HG02852 (cell line): Measurements from ENCODE around the gene TSPAN1.

Source experiments
- ATAC-seq: cut with Tn5 transposase; IDR thresholded peaks from one replicate; pipeline ENCODE4 v1.9.1; 2021; ENCODE audit warnings: mild to moderate bottlenecking, moderate library complexity; ENCODE audit not compliant: unreplicated experiment

Gene TSPAN1

DNA sequence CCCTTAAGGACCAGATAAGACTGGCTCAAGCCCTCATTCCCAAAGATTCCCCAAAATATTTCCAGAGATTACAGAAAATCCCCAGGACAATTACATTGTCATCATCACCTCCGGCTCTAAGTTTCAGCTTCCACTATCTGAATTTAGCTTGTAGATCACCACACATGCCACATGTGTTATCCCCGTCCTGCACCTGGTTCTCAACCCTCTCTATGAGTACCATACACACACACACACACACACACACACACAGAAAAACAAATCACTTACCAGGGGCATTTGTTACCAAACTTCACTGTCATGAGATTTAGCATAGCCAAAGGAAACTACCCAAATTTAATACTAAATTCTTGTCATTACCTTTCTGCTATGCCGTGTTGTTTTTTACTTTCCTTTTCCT is 15.4 kb upstream of the TSPAN1 start:
- no peak for ATAC-seq

DNA sequence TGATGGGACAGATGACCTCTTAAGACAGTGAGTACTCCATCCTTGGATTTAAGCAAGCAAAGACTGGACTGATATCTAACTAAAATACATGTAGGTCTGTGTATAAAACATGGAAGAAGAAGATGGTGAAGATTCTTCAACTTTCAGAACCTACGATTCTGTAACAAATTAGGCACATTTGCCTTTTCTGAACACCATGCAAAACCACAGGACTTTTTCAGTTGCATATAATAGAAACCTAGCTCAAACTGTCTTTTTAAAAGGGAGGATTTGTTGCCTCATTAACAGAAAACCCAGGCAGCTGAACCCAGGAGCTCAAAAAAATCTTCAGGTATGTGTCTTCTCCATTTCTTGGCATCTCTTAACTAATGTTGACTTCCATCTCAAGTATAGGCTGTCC is 14.7 kb upstream of the TSPAN1 start:
- ATAC-seq = no peak

DNA sequence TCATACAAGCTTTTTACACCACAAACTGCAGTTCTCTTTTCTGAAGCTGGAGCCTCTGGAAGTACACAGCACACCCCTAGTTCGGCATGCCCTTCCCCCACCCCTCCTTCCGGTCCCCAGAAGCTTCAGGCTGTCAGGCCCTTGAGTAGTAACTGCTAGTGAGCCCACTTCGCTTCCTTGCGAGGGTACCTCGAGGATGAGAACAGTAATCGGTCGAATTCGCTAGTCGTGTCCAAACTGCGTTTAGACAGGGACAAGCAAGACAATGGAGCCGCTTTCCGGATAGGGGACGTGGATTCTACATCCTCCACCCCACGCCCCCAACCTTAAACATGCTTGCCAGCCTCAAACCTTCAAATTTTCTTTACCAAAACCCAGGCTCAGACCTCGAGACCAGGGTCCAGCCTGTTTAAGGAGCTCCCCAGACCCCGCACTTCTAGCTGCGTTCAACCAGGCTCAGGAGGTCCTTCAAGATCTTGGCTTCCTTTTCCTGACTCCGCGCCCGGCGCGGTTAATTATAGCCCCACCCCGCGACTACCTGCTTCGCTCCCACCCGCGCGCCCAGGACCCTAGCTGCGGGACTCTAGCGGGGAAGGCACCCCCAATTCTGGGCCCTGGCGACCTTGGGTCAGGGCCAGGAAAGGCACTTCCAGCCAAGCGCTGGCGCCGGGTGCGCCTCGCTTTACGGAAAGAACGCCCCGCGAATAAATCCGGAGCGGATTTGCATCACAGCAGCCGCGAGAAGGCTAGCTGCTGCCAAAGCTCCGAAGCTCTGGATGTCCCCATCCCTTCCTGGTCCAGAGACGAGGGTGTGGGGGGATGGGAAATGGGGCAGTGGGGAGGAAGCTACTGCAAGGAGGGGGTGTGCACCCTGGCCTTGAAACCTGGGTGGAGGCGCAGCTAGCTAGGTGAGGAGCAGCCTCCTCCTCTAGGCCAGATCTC is 8.1 kb upstream of the TSPAN1 start:
- no peak for ATAC-seq

DNA sequence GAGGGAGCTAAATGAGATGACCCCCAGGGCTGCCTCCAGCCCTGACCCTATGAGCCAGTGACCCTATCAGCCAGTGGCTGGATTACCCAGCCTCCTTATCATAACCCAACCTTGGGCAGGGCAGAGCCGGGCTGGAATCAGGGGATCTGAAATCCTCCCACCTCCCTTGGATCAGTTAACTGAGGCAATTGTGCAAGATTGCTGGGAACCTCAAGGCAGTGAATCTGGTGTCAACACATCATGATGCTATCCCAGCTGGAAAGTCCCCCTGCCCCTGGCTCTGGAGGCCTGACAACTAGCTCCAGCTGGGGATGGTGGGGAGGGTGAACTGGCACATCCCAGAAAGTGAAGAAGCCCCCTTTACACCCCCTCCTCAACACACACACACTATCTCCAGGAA is 6.4 kb upstream of the TSPAN1 start:
- ATAC-seq = no peak

DNA sequence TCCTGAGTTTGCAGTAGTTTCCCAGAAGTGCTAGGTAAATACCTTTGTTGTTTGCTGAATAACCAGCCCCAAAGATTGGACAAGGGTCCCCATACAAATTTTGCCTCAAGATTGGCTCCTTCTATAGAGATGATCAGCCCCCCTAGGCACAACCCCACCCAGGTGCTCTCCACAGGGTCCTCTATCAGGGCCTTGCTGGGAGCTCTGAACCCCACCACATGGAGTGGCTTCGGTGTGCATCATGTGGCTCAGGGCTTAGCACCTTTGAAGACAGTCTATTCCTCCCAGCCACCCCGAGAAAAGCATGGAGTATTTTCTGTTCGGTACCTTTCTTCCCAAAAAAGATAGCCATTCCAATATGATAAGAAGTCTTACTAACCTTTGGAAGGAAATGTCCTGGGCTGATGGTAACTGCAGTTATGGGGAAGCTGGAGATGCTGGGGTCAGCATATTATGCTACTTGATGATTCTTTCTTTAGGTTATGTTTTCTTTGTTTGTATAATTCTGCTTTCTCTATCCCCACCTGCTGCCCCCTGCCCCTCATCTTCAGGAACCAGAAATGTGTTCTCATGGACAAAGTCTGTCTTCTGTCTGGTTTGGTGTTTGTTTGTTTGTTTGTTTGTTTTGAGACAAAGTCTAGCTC is 5.0 kb upstream of the TSPAN1 start:
- ATAC-seq = no peak

DNA sequence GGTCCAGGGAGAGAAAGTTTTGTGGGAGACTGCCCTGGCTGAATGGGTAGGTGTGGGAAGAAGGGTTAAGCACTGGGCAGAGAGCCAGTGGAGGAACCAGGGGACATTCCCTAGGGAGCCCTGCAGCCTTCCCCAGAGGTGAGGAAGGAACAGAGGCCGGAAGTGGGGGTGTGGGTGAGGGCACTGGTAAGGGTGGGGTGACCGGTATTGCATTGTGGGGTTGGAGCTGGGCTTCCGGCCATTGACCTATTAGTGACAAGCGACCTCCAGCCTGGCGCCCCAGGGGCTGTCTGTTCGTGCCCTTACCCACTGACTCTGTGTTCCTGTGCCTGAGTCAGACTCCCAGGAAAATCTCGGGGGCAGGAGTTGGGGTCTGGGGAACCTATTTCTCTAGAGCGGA is 3.5 kb upstream of the TSPAN1 start:
- ATAC-seq = no peak

DNA sequence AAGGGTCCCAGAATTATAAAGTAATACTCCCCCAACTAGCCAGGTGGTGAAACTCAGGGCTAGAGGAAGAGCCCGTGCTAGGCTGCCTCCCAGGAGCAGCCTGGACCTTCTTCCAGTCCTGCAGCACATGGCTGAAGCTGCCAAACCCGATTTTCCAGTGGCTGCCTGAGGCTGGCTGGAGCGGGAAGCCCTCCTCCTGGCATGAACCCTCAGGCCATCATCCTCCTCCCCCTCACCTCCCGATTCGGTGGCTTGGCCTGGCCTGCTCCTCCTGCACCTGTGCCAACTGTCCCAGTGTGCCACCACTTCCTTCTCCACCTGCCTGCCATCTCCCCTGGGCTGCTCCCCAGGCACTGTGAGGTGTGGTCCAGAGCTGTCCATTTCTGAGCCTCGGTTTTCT is 3.0 kb upstream of the TSPAN1 start:
- ATAC-seq = no peak

DNA sequence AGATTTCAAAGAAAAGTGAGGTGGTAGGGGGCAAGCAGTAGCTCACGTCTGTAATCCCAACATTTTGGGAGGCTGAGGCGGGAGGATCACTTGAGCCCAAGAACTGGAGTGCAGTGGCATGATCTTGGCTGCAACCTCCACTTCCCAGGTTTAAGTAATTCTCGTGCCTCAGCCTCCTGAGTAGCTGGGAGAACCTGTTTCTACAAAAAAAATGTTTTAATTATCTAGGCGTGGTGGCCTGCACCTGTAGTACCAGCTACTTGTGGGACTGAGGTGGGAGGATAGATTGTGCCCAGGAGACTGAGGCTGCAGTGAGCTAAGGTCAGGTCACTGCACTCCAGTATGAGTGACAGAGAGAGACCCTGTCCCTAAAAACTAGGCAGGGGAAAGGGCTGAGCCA is 2.6 kb upstream of the TSPAN1 start:
- no peak for ATAC-seq

DNA sequence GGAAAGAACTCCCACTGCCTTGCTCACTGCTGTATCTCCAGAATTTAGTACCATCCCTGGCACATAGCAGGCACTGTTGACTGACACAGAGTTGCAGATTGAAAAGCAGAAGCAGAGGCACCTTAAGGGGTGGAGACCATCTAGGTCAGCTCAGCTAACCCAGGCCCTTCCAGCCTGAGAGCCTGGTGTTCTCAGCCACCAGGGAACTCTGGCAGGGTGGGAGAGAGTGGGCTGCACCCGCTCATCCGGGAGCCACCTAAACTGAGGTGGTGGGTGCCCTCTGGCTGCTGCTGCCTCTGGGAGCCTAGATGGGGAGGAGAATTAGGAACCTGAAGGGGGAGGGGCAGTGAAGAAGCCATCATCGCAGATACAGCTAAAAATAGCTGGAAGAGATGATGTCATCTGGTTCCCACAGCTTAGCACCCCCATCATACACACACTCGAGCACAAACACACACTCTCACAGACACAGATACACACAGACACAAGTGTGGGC is 1.5 kb upstream of the TSPAN1 start:
- ATAC-seq = no peak

DNA sequence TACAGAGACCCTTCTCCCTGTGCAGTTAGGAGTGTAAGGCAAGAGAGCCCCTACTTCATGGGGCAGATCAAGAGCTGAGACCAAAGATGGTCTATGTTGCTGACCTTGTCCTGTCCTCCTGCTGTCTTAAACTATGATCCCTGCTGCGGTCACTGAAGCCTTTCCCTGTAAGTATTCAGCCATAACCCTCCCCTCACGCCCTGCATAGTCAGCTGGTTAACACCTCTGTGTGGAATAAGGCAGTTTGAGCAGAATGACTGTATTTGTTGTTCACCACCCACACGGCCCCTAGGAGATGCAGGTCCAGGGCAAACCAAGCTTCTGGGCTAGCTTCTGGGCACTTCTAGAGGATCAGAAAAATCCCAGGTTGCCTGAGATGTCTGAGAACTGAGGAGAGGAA is 356 bp downstream of the TSPAN1 start:
- ATAC-seq = no peak

DNA sequence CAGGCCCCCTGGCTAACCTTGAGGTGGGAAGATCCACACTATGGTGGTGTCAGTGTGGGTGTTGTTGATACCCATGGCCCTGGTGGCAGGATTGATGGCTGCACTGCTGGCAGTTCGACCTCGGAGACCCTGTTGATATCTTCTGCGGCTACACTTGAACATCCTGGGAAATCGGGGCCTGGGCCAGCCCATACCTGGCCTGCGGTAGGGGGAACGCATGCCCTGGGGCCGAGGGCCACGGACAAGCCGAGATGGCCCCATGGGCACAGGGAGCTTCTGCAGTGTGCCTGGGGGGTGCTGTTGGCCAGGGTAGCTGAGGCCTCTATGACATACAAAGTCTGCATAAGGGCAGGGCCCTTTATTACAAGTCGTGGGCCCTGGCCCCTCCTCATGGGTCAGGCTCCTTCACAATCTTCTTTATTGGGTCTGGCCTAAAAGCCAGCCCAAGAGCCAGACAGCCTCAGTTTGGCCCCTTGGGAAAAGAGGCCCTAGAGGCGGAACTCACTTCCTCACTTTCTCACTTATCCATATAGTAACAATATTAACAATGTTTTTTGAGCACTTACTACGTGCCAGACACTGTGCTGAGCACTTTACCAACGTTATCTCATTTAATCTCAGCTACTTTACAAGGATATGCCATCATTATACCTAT is 1.5 kb downstream of the TSPAN1 start, which contains the start of gene P3R3URF:
TSS of gene P3R3URF (minus strand) at position 278 of the 655 bp plus-strand sequence. CDS start at position 261, 17 bp downstream.
- ATAC-seq = no peak

DNA sequence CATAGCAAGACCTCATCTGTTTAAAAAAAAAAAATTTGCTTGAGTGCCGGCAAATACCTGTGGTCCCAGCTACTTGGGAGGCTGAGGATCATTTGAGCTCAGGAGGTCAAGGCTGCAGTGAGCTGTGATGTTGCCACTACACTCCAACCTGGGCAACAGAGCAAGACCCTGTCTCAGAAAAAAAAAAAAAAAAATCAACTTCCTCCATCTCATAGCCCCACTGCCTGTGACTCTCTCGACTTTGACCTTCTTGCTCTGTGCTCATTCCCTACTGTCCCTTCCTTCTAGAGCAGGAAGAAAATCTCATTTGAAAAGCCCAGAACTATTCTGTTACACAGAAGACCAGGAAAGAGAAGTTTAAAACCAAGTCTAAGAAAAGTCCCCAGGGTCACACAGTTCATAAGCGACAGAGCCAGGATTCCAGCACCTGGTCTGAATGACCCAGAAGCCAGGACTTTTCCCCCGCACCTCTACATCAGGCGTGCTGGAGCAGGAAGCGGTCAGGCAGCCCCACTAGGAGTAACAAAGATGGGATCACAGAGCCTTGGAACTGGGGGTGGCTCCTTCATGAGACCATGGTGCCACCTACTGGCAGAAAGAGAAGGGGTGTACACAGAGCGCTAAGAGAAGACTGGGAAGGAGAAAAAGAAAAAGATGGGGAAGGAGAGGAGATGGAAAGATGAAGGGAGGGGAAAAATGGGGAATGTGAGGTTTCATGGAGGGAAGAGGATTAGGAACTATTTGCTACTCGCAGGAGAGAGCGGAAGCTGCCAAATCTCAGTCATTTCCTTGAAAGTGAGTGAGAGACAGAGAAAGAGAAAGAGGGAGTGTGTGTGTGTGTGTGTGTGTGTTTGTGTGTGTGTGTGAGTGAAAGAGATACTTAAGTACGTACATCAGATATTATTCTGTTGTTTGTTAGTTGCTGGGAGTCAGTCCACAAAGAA is 4.5 kb downstream of the TSPAN1 start:
- ATAC-seq = no peak

DNA sequence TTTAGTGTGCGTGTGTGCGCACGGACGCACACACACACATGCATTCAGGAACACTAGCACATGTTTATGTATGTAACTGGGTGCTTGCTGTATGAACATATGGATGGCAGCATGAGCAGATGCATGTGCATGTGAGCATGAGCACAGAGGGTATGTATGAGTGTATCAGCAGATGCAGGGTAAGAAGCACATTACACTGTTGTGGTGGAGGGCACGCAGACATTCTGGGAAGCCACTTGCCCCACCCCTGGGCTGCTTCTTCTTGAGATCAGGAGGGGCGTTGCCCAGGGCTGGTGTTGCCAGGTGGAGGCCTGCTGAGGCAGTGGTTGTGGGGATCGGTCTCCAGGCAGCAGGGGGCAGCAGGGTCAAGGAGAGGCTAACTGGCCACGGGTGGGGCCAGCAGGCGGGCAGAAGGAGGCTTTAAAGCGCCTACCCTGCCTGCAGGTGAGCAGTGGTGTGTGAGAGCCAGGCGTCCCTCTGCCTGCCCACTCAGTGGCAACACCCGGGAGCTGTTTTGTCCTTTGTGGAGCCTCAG is 5.3 kb downstream of the TSPAN1 start:
- ATAC-seq = no peak

DNA sequence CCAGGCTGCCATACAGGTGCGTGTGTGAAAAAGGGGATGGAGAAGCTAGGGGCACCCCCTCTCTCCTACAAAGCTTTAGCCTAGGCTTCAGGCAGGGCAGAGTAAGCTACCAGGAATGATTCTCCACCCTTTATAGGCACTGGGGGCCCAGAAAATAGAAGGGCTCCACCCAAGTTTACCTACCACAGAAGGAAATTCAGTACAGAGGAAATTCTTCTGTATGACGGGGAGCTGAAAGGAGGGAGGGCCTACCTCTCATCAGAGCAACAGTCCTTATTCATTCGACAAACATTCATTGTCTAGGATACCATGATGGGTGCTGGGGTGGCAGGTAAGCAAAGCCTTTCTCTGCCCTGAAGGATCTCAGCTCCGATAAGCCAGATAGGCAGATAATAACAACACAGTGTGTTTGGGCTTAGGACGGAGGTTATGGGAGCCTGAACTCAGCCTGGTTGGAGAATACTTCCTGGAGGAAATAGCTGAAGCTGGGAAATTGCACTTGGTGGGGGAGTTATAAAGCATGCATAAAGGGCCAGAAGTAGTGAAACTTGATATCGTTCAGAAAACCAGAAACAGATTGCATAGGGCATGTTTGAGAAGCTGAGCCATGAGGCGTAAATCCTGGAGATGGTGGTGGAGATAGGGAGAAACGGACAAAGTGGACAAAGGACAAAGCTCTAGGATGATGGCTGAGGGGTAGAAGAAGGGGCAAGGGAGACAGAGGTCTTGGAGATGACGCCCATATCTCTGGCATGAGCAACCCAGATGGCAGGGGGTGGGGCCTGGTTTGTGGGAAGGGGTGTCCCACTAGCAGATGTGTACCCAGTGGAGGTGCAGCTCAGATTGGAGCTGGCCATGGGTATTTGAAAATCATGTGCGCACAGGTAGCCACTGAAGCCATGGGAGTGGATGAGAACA is 6.7 kb downstream of the TSPAN1 start:
- ATAC-seq = no peak

DNA sequence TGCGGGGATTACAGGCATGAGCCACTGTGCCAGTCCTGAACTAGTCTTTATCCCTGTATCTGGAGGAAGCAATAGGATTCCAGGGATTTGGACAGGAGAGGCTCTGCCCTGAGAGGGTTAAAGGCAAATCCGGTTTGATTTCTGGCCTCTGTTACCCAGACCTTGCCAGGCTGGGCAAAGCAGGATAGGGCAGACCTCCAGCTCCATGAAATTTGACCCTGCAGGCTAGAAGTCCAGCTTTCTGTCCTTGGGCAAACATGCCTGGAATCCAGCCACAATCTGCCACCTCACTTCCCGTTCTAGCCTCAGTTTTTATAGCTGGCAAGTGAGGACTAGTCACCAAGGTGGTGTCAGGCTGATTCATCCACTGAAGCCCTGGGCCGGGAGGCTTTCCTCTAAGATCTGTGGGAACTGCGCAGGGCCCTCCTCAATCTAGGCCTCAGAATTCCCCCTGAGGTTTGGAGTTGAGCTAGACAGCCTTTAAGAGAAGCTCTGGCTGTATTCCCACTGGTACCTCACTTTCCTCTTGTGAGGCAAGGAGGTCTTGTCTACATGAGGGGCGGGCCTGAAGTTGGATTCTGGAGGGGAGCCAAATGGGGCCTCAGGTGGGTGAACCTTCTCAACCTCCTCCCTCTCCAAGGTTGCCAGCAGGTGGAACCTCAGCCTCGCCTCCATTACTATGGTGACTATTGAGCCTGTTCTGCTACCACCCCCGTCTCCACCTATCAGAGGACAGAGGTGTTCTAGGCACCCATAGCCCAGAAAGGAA is 8.4 kb downstream of the TSPAN1 start:
- no peak for ATAC-seq

DNA sequence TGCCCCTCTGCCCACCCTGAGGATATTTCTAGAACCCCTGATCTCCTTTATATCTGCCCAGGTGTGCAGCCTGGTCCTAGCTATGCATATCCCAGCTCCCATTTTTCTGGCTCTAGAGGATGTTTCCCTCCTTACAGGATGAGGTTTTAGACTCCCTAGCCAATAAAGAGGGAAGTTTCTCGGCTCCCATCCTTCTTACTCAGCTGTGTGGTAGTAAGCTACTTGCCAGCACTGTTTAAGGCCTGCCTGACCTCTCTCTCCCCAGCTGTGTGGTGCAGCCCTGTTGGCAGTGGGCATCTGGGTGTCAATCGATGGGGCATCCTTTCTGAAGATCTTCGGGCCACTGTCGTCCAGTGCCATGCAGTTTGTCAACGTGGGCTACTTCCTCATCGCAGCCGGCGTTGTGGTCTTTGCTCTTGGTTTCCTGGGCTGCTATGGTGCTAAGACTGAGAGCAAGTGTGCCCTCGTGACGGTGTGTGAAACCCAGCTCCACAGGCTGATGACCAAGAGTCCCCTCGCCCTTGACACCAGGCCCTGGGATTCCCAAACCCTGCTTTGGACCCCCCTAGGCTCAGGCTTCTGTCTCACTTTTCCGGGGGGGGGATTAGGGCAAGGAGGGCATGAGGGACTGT is 9.2 kb downstream of the TSPAN1 start:
- no peak for ATAC-seq

DNA sequence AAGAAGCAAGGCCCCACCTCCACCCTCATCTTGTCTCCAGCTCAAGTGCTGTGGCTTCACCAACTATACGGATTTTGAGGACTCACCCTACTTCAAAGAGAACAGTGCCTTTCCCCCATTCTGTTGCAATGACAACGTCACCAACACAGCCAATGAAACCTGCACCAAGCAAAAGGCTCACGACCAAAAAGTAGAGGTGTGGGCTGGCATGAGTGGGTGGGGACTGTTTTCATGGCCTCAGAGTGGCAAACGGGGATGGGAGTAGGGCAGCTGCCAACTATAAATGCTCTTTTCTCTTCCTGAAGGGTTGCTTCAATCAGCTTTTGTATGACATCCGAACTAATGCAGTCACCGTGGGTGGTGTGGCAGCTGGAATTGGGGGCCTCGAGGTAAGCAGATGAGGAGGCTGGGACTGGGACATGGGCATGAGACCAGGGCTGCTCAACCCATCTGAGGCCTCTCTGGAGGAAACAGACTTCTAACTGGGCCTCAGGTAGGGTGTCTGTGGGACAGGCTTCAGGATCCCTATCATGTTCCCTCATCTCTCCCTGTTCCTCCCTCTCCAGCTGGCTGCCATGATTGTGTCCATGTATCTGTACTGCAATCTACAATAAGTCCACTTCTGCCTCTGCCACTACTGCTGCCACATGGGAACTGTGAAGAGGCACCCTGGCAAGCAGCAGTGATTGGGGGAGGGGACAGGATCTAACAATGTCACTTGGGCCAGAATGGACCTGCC is 10.2 kb downstream of the TSPAN1 start:
- ATAC-seq = no peak
